Bronchial epithelial cell (primary cell): ENCODE measurements around the gene PRAMEF33. TPM values are rescaled to one million over a fixed set of nuclear protein-coding genes. Genes with fewer than 3 reads are reported as not detected.
"Not testable (repeated sequence)": the region's sequence is repeated elsewhere in the genome, so short reads cannot be mapped to it uniquely, and the experiment has no call there.

Source experiments
- DNase-seq: peaks from one replicate; pipeline ENCODE4 v3.0.0-alpha.2; 2010; ENCODE audit warnings: low read depth
- FAIRE-seq: peaks from 2 replicates; lab custom pipeline; 2011; peaks lifted over from hg19 to GRCh38; lab: Jason Lieb, UNC
- H3K27me3 ChIP-seq: 2 replicates; pipeline ENCODE4 v1.5.1; 2011; ENCODE audit warnings: low read length; ENCODE audit not compliant: control insufficient read depth, insufficient read depth
- H3K36me3 ChIP-seq: 2 replicates; pipeline ENCODE4 v1.5.1; 2011; ENCODE audit warnings: low read length; ENCODE audit not compliant: control insufficient read depth, insufficient read depth
- H3K4me3 ChIP-seq: 2 replicates; pipeline ENCODE4 v1.5.1; 2011; ENCODE audit warnings: mild to moderate bottlenecking, low read depth, low read length, control low read depth
- CTCF ChIP-seq: IDR thresholded peaks from 2 replicates; pipeline ENCODE4 v1.5.1; 2011; ENCODE audit warnings: mild to moderate bottlenecking, moderate library complexity, low read length, control low read depth, inconsistent platforms; ENCODE audit not compliant: insufficient read depth, severe bottlenecking
- total RNA-seq: library from RNA; depleted of rRNA; stranded (reverse); fragments of >200 nt; gene quantifications from 2 replicates; pipeline ENCODE4 v1.2.1, GENCODE V29; 2014

The PRAMEF33 gene
- total RNA-seq, 1 donor from 2014 or later: not detected

DNA sequence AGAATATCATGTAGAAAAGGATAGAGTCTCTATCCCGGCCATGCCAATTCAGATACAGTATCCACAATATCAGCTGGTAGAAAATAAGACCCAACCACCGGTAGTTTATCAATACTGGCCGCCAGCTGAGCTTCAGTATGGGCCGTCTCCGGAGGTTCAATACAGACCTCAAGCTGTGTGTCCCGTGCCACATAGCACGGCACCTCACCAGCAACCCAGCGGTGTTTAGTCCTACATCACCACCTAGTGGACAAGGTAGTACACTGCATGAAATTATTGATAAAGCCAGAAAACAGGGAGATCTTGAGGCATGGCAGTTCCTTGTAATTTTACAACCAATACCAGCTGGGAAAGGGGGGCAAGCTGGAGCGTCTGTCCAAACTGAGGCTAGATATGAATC, 51.1 kb downstream of the PRAMEF33 start:
- H3K4me3 ChIP-seq, FAIRE-seq, H3K36me3 ChIP-seq, DNase-seq, H3K27me3 ChIP-seq: not testable (repeated sequence)

GRCh38 chr1:13356774-13357173, 53.4 kb downstream of the PRAMEF33 start:
- H3K36me3 ChIP-seq, H3K4me3 ChIP-seq, FAIRE-seq, H3K27me3 ChIP-seq: not testable (repeated sequence)
- peak; percentile 48 for TF ChIP-seq CTCF
- DNase-seq: peak; percentile 44

Other genes with a start within 250 kb of the PRAMEF33 start
- not detected in 2 replicates for gene PRAMEF27, start 247.0 kb upstream of the PRAMEF33 start, total RNA-seq
- not detected in 2 replicates for gene HNRNPCL3, start 242.8 kb upstream of the PRAMEF33 start, total RNA-seq
- gene PRAMEF25, start 232.8 kb upstream of the PRAMEF33 start, total RNA-seq: not detected in 2 replicates
- not detected in 2 replicates for gene HNRNPCL2, start 186.7 kb upstream of the PRAMEF33 start, total RNA-seq
- not detected in 2 replicates for gene PRAMEF26, start 147.5 kb upstream of the PRAMEF33 start, total RNA-seq
- not detected in 2 replicates for gene HNRNPCL4, start 137.9 kb upstream of the PRAMEF33 start, total RNA-seq
- gene PRAMEF9, start 131.7 kb upstream of the PRAMEF33 start, total RNA-seq: not detected in 2 replicates
- not detected in 2 replicates for gene PRAMEF13, start 102.1 kb upstream of the PRAMEF33 start, total RNA-seq
- gene PRAMEF18, start 77.4 kb upstream of the PRAMEF33 start, total RNA-seq: not detected in 2 replicates
- gene PRAMEF5, start 49.3 kb upstream of the PRAMEF33 start, total RNA-seq: not detected in 2 replicates
- gene PRAMEF8, start 18.4 kb upstream of the PRAMEF33 start, total RNA-seq: not detected in 2 replicates
- not detected in 2 replicates for gene PRAMEF15, start 12.0 kb downstream of the PRAMEF33 start, total RNA-seq
- not detected in 2 replicates for gene PRAMEF14, start 43.6 kb downstream of the PRAMEF33 start, total RNA-seq
- gene PRAMEF19, start 68.4 kb downstream of the PRAMEF33 start, total RNA-seq: not detected in 2 replicates
- gene PRAMEF17, start 86.1 kb downstream of the PRAMEF33 start, total RNA-seq: not detected in 2 replicates
- gene PRAMEF20, start 106.9 kb downstream of the PRAMEF33 start, total RNA-seq: not detected in 2 replicates
- gene LRRC38, start 210.5 kb downstream of the PRAMEF33 start, total RNA-seq: not detected in 2 replicates